HCT116 (cell line): ENCODE data around the gene FBXL16. TPM values are rescaled to one million over a fixed set of nuclear protein-coding genes. Genes with fewer than 3 reads are reported as not detected.

Experiments
- ATAC-seq: fragments of 200-7000 bp; cut with Tn5 transposase; 2 replicates; pipeline ENCODE4 v1.9.1; 2020; ENCODE audit warnings: mild to moderate bottlenecking, moderate library complexity
- BruUV-seq: library from RNA; stranded (reverse); fragments of 400-500 nt; replicated peaks from 2 replicates; lab custom pipeline; 2021; lab: Mats Ljungman, UMichigan
- CTCF ChIA-PET: fragments of 300-600 bp; sonication (Branson Sonifier 250); formaldehyde crosslinking; loops from one replicate; lab custom pipeline; 2021; ENCODE audit warnings: antibody characterized with exemption; lab: Charles Lee
- POLR2A ChIA-PET: fragments of 300-600, 350-600 bp; sonication (Branson Sonifier 250); formaldehyde crosslinking; loops from one replicate; lab custom pipeline; 2021; ENCODE audit warnings: antibody characterized with exemption; lab: Charles Lee
- RAD21 ChIA-PET, 2 experiments: fragments of 300-600 bp; sonication (Branson Sonifier 250); formaldehyde crosslinking; loops; one replicate each; lab custom pipeline; 2023; ENCODE audit warnings: low total read pairs in 2 of 2; ENCODE audit not compliant: uncharacterized antibody in 2 of 2, unreplicated experiment in 2 of 2, low non-redundant PET in 1 of 2; lab: Charles Lee
- DNase-seq: peaks from one replicate; pipeline ENCODE4 v3.0.0-alpha.2; 2010; ENCODE audit warnings: low read depth, low spot score
- H2AFZ ChIP-seq: fragments of 200-600 bp; shearing (Covaris generic), sonication (generic); 2 replicates; pipeline ENCODE4 v1.6.1; 2017; ENCODE audit warnings: low read depth, mixed run types, mixed read lengths, antibody characterized with exemption, low read length; ENCODE audit not compliant: poor library complexity, severe bottlenecking
- H3K27ac ChIP-seq: 2 replicates; pipeline ENCODE4 v1.5.1; 2012; ENCODE audit warnings: low read depth, low read length
- H3K27me3 ChIP-seq: fragments of 200-600 bp; sonication (generic); 2 replicates; pipeline ENCODE4 v1.6.1; 2016; ENCODE audit warnings: mixed run types, low read length, mixed read lengths; ENCODE audit not compliant: insufficient read depth
- H3K36me3 ChIP-seq, 2 experiments: fragments of 200-500 bp in 1 of 2; fragments of 200-600 bp in 1 of 2; sonication (Bioruptor generic) in 1 of 2; sonication (generic) in 1 of 2; 2 replicates each; pipeline versions ENCODE4 v1.5.1 to v1.6.1; 2014 to 2016; ENCODE audit warnings: low read length in 2 of 2, inconsistent platforms in 1 of 2, mixed read lengths in 1 of 2, mixed run types in 1 of 2; ENCODE audit not compliant: insufficient read depth in 2 of 2, control insufficient read depth in 1 of 2
- H3K4me1 ChIP-seq, 2 experiments: fragments of 200-600 bp in 1 of 2; sonication (generic) in 1 of 2; 2 replicates each; pipeline versions ENCODE4 v1.5.1 to v1.6.1; 2012 to 2017; ENCODE audit warnings: low read length in 2 of 2, inconsistent platforms in 1 of 2, mild to moderate bottlenecking in 1 of 2, mixed read lengths in 1 of 2, mixed run types in 1 of 2, moderate library complexity in 1 of 2; ENCODE audit not compliant: insufficient read depth in 2 of 2, control insufficient read depth in 1 of 2
- H3K4me2 ChIP-seq: fragments of 200-600 bp; sonication (generic); 2 replicates; pipeline ENCODE4 v1.6.1; 2017; ENCODE audit warnings: mixed run types, low read length, mixed read lengths
- H3K4me3 ChIP-seq, 2 experiments: fragments of 200-600 bp in 1 of 2; sonication (generic) in 1 of 2; replicated peaks in 1 of 2; 2 replicates each; pipeline ENCODE4 v1.5.1; 2011 to 2016; ENCODE audit warnings: low read length in 2 of 2, control low read depth in 1 of 2, low read depth in 1 of 2, mild to moderate bottlenecking in 1 of 2, mixed read lengths in 1 of 2, mixed run types in 1 of 2
- H3K79me2 ChIP-seq: fragments of 200-600 bp; sonication (generic); 2 replicates; pipeline ENCODE4 v1.6.1; 2017; ENCODE audit warnings: mild to moderate bottlenecking, mixed run types, low read length, moderate library complexity, mixed read lengths; ENCODE audit not compliant: insufficient read depth
- H3K9ac ChIP-seq: fragments of 200-600 bp; sonication (generic); 2 replicates; pipeline ENCODE4 v1.6.1; 2016; ENCODE audit warnings: low read length, mixed read lengths
- H3K9me2 ChIP-seq: fragments of 200-600 bp; sonication (generic), shearing (Covaris generic); 2 replicates; pipeline ENCODE4 v1.6.1; 2017; ENCODE audit warnings: mixed run types, mild to moderate bottlenecking, moderate library complexity; ENCODE audit not compliant: insufficient read depth
- H3K9me3 ChIP-seq, 2 experiments: fragments of 200-500 bp in 1 of 2; fragments of 200-600 bp in 1 of 2; sonication (Bioruptor generic) in 1 of 2; sonication (generic) in 1 of 2; 2 replicates each; pipeline ENCODE4 v1.6.1; 2014 to 2017; ENCODE audit warnings: low read length in 2 of 2, mixed read lengths in 2 of 2, inconsistent platforms in 1 of 2, low read depth in 1 of 2, mild to moderate bottlenecking in 1 of 2, mixed run types in 1 of 2, moderate library complexity in 1 of 2; ENCODE audit not compliant: control insufficient read depth in 1 of 2, insufficient read depth in 1 of 2
- H4K20me1 ChIP-seq: fragments of 200-600 bp; sonication (generic), shearing (Covaris generic); 2 replicates; pipeline ENCODE4 v1.6.1; 2017; ENCODE audit warnings: mixed run types, mild to moderate bottlenecking, moderate library complexity; ENCODE audit not compliant: insufficient read depth
- ELF1 ChIP-seq: IDR thresholded peaks from 2 replicates; pipeline ENCODE4 v1.6.1; 2012; ENCODE audit warnings: low read depth, borderline replicate concordance
- EZH2 ChIP-seq: fragments of 200-600 bp; sonication (generic); IDR thresholded peaks from 2 replicates; pipeline ENCODE4 v1.6.1; 2017; ENCODE audit warnings: antibody characterized with exemption, mixed run types
- EZH2phosphoT487 ChIP-seq: fragments of 200-600 bp; IDR thresholded peaks from 2 replicates; pipeline ENCODE4 v1.6.1; 2018; ENCODE audit warnings: antibody characterized with exemption, borderline replicate concordance
- intact Hi-C: fragments of 100-400 bp; cut with micrococcal nuclease; formaldehyde crosslinking; loops from 2 replicates; pipeline ENCODE4 v1.10.0; 2022
- total RNA-seq: library from RNA; stranded (reverse); gene quantifications from one replicate; pipeline ENCODE4 v1.2.1, GENCODE V29; 2021; ENCODE audit not compliant: unreplicated experiment

The FBXL16 gene
- total RNA-seq, 1 experiment from 2014 or later, result 49.7 TPM

DNA sequence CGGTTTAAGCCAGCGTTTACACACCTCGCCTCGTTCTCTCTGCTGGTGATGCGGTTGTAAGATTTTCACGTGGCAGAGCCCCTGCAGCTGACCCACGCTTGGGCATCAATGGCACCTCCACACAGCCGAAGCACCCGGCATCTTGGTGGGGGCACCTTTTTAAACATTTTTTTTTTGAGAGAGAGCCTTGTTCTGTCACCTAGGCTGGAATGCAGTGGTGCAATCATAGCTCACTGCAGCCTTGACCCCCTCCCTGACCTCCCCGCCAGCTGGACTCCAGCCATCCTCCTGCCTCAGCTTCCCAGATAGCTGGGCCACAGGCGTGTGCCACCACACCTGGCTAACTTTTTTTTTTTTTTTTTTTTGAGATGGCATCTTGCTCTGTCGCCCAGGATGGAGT is 51.6 kb downstream of the FBXL16 start:
- H3K9me3 ChIP-seq, result no peaks in the 10 kb centered on the region
- peaks cover 17% of the 10 kb centered on the region for H3K79me2 ChIP-seq
- ATAC-seq (no peak), DNase-seq (no peak)
- H2AFZ ChIP-seq, result no peak overlapping the region
- no peak for TF ChIP-seq EZH2
- H3K27ac ChIP-seq, result no peak overlapping the region
- H3K4me1 ChIP-seq, result peaks cover 5 to 11% of the 10 kb centered on the region in 2 experiments; a peak in 2 of 4 replicates
- BruUV-seq, result no TSS peak
- ChIA-PET CTCF (no interaction called here), RAD21 (no interaction called here), POLR2A (no interaction called here)
- H3K9me2 ChIP-seq, result no peaks in the 10 kb centered on the region
- H3K27me3 ChIP-seq, result no peaks in the 10 kb centered on the region
- intact Hi-C loops, result no loop called here
- no peak overlapping the region for H3K9ac ChIP-seq
- no peaks in the 10 kb centered on the region for H3K36me3 ChIP-seq
- H4K20me1 ChIP-seq, result no peaks in the 10 kb centered on the region
- H3K4me3 ChIP-seq, result no peak overlapping the region
- no peak overlapping the region for H3K4me2 ChIP-seq

DNA sequence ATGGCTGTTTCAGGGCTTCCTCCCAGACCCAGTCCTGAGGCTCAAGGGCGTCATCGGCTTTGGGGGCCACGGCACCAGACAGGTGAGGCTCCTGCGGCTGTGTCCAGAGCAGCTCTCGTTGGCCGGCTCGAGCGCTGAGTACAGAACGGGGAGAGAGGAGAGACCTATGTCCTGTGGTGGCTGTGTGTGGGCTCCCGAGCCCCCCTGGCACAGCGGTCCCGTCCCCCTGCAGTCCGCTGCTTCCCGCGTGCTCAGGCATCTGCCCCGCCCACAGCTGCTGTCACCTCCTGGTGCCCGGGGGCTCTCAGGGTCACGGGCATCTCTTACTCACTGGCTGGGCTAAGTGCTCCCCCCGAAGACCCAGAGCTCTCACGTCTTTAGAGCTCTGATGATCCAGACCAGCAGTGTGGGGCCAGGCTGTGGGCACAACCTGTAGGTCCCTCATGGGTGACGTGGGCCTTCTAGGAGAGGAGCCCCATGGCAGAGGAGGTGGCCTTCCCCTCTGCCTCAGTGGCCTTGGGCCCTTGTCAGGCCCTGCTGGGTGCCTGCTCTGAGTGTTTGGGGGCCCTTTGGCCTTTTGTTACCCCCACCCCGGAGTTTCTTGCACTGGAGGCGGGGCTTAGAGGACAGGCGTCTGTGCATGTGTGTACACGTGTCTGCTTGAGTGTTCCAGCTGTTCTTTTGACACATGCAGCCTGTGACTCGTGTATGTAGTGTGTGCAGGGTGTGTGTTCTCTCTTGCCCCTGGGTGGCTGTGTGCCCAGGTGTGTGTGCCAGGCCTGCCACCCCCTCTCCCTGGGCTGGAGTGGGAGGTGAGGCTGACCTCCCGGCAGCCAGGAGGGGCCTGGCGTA is 52.9 kb downstream of the FBXL16 start:
- H3K9me3 ChIP-seq, result no peaks in the 10 kb centered on the region
- H3K4me2 ChIP-seq, result no peak overlapping the region
- TF ChIP-seq ELF1, result no peak
- no peak for TF ChIP-seq EZH2phosphoT487
- no peaks in the 10 kb centered on the region for H4K20me1 ChIP-seq
- DNase-seq, result no peak
- H2AFZ ChIP-seq, result no peak overlapping the region
- H3K9me2 ChIP-seq, result no peaks in the 10 kb centered on the region
- POLR2A ChIA-PET, result no interaction called here
- no peak overlapping the region for H3K9ac ChIP-seq
- no TSS peak for BruUV-seq
- peaks cover 17% of the 10 kb centered on the region for H3K79me2 ChIP-seq
- H3K27me3 ChIP-seq, result no peaks in the 10 kb centered on the region
- intact Hi-C loops, result no loop called here
- H3K4me3 ChIP-seq, result no peak overlapping the region
- H3K4me1 ChIP-seq, result peaks cover 5 to 18% of the 10 kb centered on the region in 2 experiments; a peak in 2 of 4 replicates
- H3K36me3 ChIP-seq, result no peaks in the 10 kb centered on the region
- RAD21 ChIA-PET, result no interaction called here
- H3K27ac ChIP-seq, result no peak overlapping the region
- no peak for ATAC-seq
- CTCF ChIA-PET, result interaction anchor here (1.0 kb wide), 1 partner anchor 32 kb away, joined by 3 read pairs; the partner anchor contains the start of gene JMJD8
